Left colon (tissue), 2 donors: ENCODE measurements around the gene ZNF839. TPM values are rescaled to one million over a fixed set of nuclear protein-coding genes. Genes with fewer than 3 reads are reported as not detected.
"Not testable (repeated sequence)": the region's sequence is repeated elsewhere in the genome, so short reads cannot be mapped to it uniquely, and the experiment has no call there.

Experiments used
- ATAC-seq: fragments of 200-7000 bp; cut with Tn5 transposase; one replicate; pipeline ENCODE4 v1.9.1; 2020; ENCODE audit warnings: mild to moderate bottlenecking, moderate library complexity
- DNase-seq, 2 donors: peaks; one replicate each; pipeline ENCODE4 v3.0.0-alpha.2; 2020
- intact Hi-C, 2 donors: fragments of 100-400 bp; cut with DNase I in 1 of 2; cut with micrococcal nuclease in 1 of 2; formaldehyde crosslinking; loops; one replicate each; pipeline versions ENCODE4 v1.11.2 to v1.14.0; 2022; cut with DNase I, micrococcal nuclease
- total RNA-seq, 2 donors: library from RNA; stranded (reverse); fragmentation: NEBNext Ultra II Directional; extraction: Animal tissue kit (Norgen Biotek cat#: 25700); gene quantifications; one replicate each; pipeline ENCODE4 v1.2.1, GENCODE V29; 2021
- donor health status: DM: no; HTN: no; CAD: no.
- donor health status: DM: yes; HTN: yes; CAD: no.

ZNF839 gene
- total RNA-seq, 2 donors from 2014 or later: 8.5 to 11.4 TPM

GRCh38 chr14:102330806-102331205, 11.3 kb downstream of the ZNF839 start:
- intact Hi-C loops: no loop called here
- no peak for DNase-seq
- no peak for ATAC-seq

GRCh38 chr14:102333390-102333789, 13.8 kb downstream of the ZNF839 start:
- ATAC-seq (no peak), DNase-seq (no peak)
- intact Hi-C loops: no loop called here

- intact Hi-C loops: no loop called here
- DNase-seq (no peak), ATAC-seq (no peak)
Measured at GRCh38 chr14:102333795-102334705, 14.5 kb downstream of the ZNF839 start.

- intact Hi-C loops: no loop called here
- DNase-seq: no peak
- ATAC-seq: no peak
Measured at GRCh38 chr14:102335163-102335562, 15.6 kb downstream of the ZNF839 start.

- ATAC-seq: no peak
- DNase-seq: no peak
- intact Hi-C loops: no loop called here
Measured at GRCh38 chr14:102338724-102339123, 19.2 kb downstream of the ZNF839 start.

GRCh38 chr14:102341566-102341965, 22.0 kb downstream of the ZNF839 start:
- DNase-seq: no peak
- intact Hi-C loops: no loop called here
- peak; percentile 13 for ATAC-seq

GRCh38 chr14:102342238-102342637, 22.7 kb downstream of the ZNF839 start:
- no peak for ATAC-seq
- no peak for DNase-seq
- intact Hi-C loops: no loop called here

- DNase-seq (no peak), ATAC-seq (no peak)
- intact Hi-C loops: no loop called here
Measured at GRCh38 chr14:102344084-102344483, 24.5 kb downstream of the ZNF839 start.

GRCh38 chr14:102344485-102344884, 24.9 kb downstream of the ZNF839 start:
- intact Hi-C loops: no loop called here
- ATAC-seq: no peak

GRCh38 chr14:102345232-102345631, 25.7 kb downstream of the ZNF839 start:
- no peak for DNase-seq
- ATAC-seq: no peak
- intact Hi-C loops: no loop called here

More at GRCh38 chr14:102344485-102344884, 24.9 kb downstream of the ZNF839 start:
- DNase-seq: no peak

- DNase-seq (no peak), ATAC-seq (no peak)
- intact Hi-C loops: no loop called here
Measured at GRCh38 chr14:102346645-102347044, 27.1 kb downstream of the ZNF839 start.

- ATAC-seq (no peak), DNase-seq (no peak)
Measured at GRCh38 chr14:102348376-102348775, 28.8 kb downstream of the ZNF839 start.

GRCh38 chr14:102351023-102351422, 31.5 kb downstream of the ZNF839 start:
- ATAC-seq: no peak
- intact Hi-C loops: no loop called here
- no peak for DNase-seq

More at GRCh38 chr14:102348376-102348775, 28.8 kb downstream of the ZNF839 start:
- intact Hi-C loops: no loop called here

- intact Hi-C loops, ATAC-seq, DNase-seq: not testable (repeated sequence)
Measured at GRCh38 chr14:102351593-102351992, 32.0 kb downstream of the ZNF839 start.

GRCh38 chr14:102352213-102352612, 32.7 kb downstream of the ZNF839 start:
- ATAC-seq: no peak
- no peak for DNase-seq
- intact Hi-C loops: no loop called here

GRCh38 chr14:102353126-102353619, 33.6 kb downstream of the ZNF839 start:
- no peak for ATAC-seq
- no peak for DNase-seq
- intact Hi-C loops: no loop called here

- intact Hi-C loops: no loop called here
- ATAC-seq (peak; percentile 48), DNase-seq (no peak)
Measured at GRCh38 chr14:102356280-102356679, 36.7 kb downstream of the ZNF839 start.

GRCh38 chr14:102359341-102359740, 39.8 kb downstream of the ZNF839 start:
- ATAC-seq (no peak), DNase-seq (no peak)
- intact Hi-C loops: no loop called here

- DNase-seq (no peak), ATAC-seq (no peak)
- intact Hi-C loops: no loop called here
Measured at GRCh38 chr14:102360388-102360787, 40.8 kb downstream of the ZNF839 start.

- ATAC-seq (peak; percentile 16), DNase-seq (peak in 1 of 2 donors; percentile 7)
- intact Hi-C loops: no loop called here
Measured at GRCh38 chr14:102362084-102362483, 42.5 kb downstream of the ZNF839 start.
